HepG2 (cell line): ENCODE measurements around the gene BBC3. TPM values are rescaled to one million over a fixed set of nuclear protein-coding genes. Genes with fewer than 3 reads are reported as not detected.

Experiments
- BORCS8-MEF2B ChIP-seq: sonication (generic); formaldehyde crosslinking; IDR thresholded peaks from 2 replicates; pipeline ENCODE4 v1.8.0; 2022; ENCODE audit warnings: mild to moderate bottlenecking, missing genetic modification reagents
- FOSL2 ChIP-seq: sonication (generic); formaldehyde crosslinking; IDR thresholded peaks from 2 replicates; pipeline ENCODE4 v1.4.0; 2020; ENCODE audit warnings: missing genetic modification reagents
- SETDB1 ChIP-seq: sonication (generic); formaldehyde crosslinking; IDR thresholded peaks from 2 replicates; pipeline ENCODE4 v1.5.1; 2020; ENCODE audit warnings: missing genetic modification reagents, mild to moderate bottlenecking, borderline replicate concordance
- ZNF10 ChIP-seq: sonication (generic); formaldehyde crosslinking; IDR thresholded peaks from 2 replicates; pipeline ENCODE4 v1.4.0; 2020; ENCODE audit warnings: mild to moderate bottlenecking, low read depth, missing genetic modification reagents, borderline replicate concordance
- ZNF281 ChIP-seq: sonication (generic); formaldehyde crosslinking; IDR thresholded peaks from 2 replicates; pipeline ENCODE4 v1.4.0; 2020; ENCODE audit warnings: missing genetic modification reagents, borderline replicate concordance
- ZNF609 ChIP-seq: sonication (generic); formaldehyde crosslinking; IDR thresholded peaks from 2 replicates; pipeline ENCODE4 v1.4.0; 2020; ENCODE audit warnings: mild to moderate bottlenecking, missing genetic modification reagents, borderline replicate concordance
- polyA plus RNA-seq, 8 experiments: library from polyadenylated mRNA; depleted of rRNA in 3 of 8; stranded (reverse) in 7 of 8; unstranded in 1 of 8; fragments of >200 nt; fragmentation: Illumina TruSeq in 4 of 8; extraction: Trizol in 4 of 8; gene quantifications; 2 replicates each; pipeline versions ENCODE4 v1.2.1 to v1.2.3, GENCODE V29; 2011 to 2016; ENCODE audit warnings: low read depth in 4 of 8, missing spikeins in 1 of 8, mixed read lengths in 1 of 8; ENCODE audit not compliant: insufficient read depth in 1 of 8
- total RNA-seq, 5 experiments: library from RNA; depleted of rRNA; stranded (reverse); fragments of >200 nt; fragmentation: Illumina TruSeq; extraction: Trizol; gene quantifications; 2 replicates each; pipeline ENCODE4 v1.2.3, GENCODE V29; 2016; ENCODE audit warnings: low read depth in 1 of 5
- TF ChIP-seq, protein P1 (sequence below): sonication (generic); formaldehyde crosslinking; IDR thresholded peaks from one replicate; pipeline ENCODE4 v1.5.1; 2020; ENCODE audit warnings: mild to moderate bottlenecking, missing genetic modification reagents; ENCODE audit errors: not compliant biosample characterization
- TF ChIP-seq, protein P2 (sequence below): sonication (generic); formaldehyde crosslinking; conservative IDR thresholded peaks from 2 replicates; pipeline ENCODE4 v1.4.0; 2020; ENCODE audit warnings: missing genetic modification reagents

Gene BBC3
- total and polyA plus RNA-seq, 2 of the 13 experiments (the other 11 are each of a cell fraction or from before 2014, with no cell fraction given) = 6.1 to 8.8 TPM

DNA sequence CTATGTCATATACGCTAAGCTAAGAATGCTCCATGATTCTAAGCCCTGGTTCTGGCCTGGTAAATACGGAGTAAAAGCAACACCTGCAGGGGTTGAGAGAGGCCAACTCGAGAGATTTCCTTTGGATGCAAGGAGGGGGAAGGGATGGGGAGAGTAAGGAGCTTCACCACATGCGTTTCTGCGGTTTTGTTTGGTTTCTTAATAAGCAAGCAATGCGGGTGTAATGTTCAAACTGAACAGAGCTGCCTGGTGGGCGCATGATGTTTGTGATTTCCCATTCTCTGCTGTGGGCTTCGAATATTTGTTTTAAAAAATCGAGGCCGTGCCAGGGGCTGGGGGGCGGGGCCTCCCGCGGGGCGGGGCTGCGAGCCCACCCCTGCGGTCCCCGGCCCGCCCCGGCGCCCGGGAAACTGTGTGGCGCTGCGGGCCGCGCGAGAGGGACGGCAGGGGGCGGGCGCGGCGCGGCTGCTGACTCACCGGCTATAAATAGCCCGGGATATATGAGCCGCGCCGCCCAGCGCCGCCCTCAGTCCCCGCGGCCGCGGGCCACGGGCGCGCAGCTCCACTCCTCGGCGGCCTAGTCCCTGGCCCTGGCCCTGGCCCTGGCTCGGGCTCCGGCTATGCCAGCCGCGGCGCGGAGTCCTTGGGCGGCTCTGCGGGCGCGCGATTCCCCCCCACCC, 5.1 kb downstream of the BBC3 start (continued):
- TF ChIP-seq, protein P1, sequence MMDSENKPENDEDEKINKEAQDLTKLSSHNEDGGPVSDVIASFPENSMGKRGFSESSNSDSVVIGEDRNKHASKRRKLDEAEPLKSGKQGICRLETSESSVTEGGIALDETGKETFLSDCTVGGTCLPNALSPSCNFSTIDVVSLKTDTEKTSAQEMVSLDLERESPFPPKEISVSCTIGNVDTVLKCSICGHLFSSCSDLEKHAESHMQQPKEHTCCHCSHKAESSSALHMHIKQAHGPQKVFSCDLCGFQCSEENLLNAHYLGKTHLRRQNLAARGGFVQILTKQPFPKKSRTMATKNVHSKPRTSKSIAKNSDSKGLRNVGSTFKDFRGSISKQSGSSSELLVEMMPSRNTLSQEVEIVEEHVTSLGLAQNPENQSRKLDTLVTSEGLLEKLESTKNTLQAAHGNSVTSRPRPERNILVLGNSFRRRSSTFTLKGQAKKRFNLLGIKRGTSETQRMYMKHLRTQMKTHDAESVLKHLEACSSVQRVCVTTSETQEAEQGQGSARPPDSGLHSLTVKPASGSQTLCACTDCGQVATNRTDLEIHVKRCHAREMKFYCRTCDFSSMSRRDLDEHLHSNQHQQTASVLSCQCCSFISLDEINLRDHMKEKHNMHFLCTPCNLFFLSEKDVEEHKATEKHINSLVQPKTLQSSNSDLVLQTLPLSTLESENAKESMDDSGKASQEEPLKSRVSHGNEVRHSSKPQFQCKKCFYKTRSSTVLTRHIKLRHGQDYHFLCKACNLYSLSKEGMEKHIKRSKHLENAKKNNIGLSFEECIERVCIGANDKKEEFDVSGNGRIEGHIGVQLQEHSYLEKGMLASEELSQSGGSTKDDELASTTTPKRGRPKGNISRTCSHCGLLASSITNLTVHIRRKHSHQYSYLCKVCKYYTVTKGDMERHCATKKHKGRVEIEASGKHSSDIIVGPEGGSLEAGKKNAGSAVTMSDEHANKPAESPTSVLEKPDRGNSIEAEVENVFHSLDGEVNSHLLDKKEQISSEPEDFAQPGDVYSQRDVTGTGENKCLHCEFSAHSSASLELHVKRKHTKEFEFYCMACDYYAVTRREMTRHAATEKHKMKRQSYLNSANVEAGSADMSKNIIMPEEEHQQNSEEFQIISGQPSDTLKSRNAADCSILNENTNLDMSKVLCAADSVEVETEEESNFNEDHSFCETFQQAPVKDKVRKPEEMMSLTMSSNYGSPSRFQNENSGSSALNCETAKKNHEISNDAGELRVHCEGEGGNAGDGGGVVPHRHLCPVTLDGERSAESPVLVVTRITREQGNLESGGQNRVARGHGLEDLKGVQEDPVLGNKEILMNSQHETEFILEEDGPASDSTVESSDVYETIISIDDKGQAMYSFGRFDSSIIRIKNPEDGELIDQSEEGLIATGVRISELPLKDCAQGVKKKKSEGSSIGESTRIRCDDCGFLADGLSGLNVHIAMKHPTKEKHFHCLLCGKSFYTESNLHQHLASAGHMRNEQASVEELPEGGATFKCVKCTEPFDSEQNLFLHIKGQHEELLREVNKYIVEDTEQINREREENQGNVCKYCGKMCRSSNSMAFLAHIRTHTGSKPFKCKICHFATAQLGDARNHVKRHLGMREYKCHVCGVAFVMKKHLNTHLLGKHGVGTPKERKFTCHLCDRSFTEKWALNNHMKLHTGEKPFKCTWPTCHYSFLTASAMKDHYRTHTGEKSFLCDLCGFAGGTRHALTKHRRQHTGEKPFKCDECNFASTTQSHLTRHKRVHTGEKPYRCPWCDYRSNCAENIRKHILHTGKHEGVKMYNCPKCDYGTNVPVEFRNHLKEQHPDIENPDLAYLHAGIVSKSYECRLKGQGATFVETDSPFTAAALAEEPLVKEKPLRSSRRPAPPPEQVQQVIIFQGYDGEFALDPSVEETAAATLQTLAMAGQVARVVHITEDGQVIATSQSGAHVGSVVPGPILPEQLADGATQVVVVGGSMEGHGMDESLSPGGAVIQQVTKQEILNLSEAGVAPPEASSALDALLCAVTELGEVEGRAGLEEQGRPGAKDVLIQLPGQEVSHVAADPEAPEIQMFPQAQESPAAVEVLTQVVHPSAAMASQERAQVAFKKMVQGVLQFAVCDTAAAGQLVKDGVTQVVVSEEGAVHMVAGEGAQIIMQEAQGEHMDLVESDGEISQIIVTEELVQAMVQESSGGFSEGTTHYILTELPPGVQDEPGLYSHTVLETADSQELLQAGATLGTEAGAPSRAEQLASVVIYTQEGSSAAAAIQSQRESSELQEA = no peak
- TF ChIP-seq BORCS8-MEF2B (CRISPR knock-in tag) (0 out of 2 replicates have a peak, but pooled peaks have one; percentile 52), ZNF10 (no peak), ZNF281 (CRISPR knock-in tag) (peak; percentile 38; the same call in 1 of the 2 replicates), ZNF609 (CRISPR knock-in tag) (no peak), SETDB1 (CRISPR knock-in tag) (no peak), FOSL2 (CRISPR knock-in tag) (peak; percentile 81)
- TF ChIP-seq, protein P2, sequence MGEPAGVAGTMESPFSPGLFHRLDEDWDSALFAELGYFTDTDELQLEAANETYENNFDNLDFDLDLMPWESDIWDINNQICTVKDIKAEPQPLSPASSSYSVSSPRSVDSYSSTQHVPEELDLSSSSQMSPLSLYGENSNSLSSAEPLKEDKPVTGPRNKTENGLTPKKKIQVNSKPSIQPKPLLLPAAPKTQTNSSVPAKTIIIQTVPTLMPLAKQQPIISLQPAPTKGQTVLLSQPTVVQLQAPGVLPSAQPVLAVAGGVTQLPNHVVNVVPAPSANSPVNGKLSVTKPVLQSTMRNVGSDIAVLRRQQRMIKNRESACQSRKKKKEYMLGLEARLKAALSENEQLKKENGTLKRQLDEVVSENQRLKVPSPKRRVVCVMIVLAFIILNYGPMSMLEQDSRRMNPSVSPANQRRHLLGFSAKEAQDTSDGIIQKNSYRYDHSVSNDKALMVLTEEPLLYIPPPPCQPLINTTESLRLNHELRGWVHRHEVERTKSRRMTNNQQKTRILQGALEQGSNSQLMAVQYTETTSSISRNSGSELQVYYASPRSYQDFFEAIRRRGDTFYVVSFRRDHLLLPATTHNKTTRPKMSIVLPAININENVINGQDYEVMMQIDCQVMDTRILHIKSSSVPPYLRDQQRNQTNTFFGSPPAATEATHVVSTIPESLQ (CRISPR knock-in tag) = peak; percentile 55; the same call in 1 of the 2 replicates
